ENCODE results near the gene SHC2.
"Not testable (repeated sequence)": the region's sequence is repeated elsewhere in the genome, so short reads cannot be mapped to it uniquely, and the experiment has no call there.

SHC2 gene

GRCh38 chr19:389255-389934, 71.4 kb downstream of the SHC2 start:
- DNase-seq (ENCODE audit: low read depth), result no peak

GRCh38 chr19:388691-389090, 72.1 kb downstream of the SHC2 start:
- no peak for DNase-seq (ENCODE audit: low read depth)

GRCh38 chr19:387777-388176, 73.1 kb downstream of the SHC2 start:
- no peak for DNase-seq (ENCODE audit: low read depth)

GRCh38 chr19:386632-387301, 74.1 kb downstream of the SHC2 start:
- not testable (repeated sequence) for DNase-seq (ENCODE audit: low read depth)

- not testable (repeated sequence) for DNase-seq (ENCODE audit: low read depth)
Measured at GRCh38 chr19:386189-386588, 74.6 kb downstream of the SHC2 start.

- no peak for DNase-seq (ENCODE audit: low read depth)
Measured at GRCh38 chr19:384799-385169, 76.0 kb downstream of the SHC2 start.

GRCh38 chr19:383922-384798, 76.7 kb downstream of the SHC2 start:
- no peak for DNase-seq (ENCODE audit: low read depth)

- no peak for DNase-seq (ENCODE audit: low read depth)
Measured at GRCh38 chr19:383040-383439, 77.8 kb downstream of the SHC2 start.

- DNase-seq (ENCODE audit: low read depth), result not testable (repeated sequence)
Measured at GRCh38 chr19:382578-382977, 78.3 kb downstream of the SHC2 start.

GRCh38 chr19:381901-382300, 78.9 kb downstream of the SHC2 start:
- not testable (repeated sequence) for DNase-seq (ENCODE audit: low read depth)

- not testable (repeated sequence) for DNase-seq (ENCODE audit: low read depth)
Measured at GRCh38 chr19:380618-381219, 80.1 kb downstream of the SHC2 start.

GRCh38 chr19:379796-380195, 81.0 kb downstream of the SHC2 start:
- no peak for DNase-seq (ENCODE audit: low read depth)

- no peak for DNase-seq (ENCODE audit: low read depth)
Measured at GRCh38 chr19:378706-379105, 82.1 kb downstream of the SHC2 start.

- DNase-seq (ENCODE audit: low read depth), result no peak
Measured at GRCh38 chr19:377801-378581, 82.8 kb downstream of the SHC2 start.

GRCh38 chr19:376111-376470, 84.7 kb downstream of the SHC2 start:
- DNase-seq (ENCODE audit: low read depth), result no peak

GRCh38 chr19:375395-376110, 85.3 kb downstream of the SHC2 start:
- DNase-seq (ENCODE audit: low read depth), result no peak

- no peak for DNase-seq (ENCODE audit: low read depth)
Measured at GRCh38 chr19:374886-375235, 86.0 kb downstream of the SHC2 start.

GRCh38 chr19:374183-374885, 86.5 kb downstream of the SHC2 start:
- no peak for DNase-seq (ENCODE audit: low read depth)

- no peak for DNase-seq (ENCODE audit: low read depth)
Measured at GRCh38 chr19:373391-374182, 87.2 kb downstream of the SHC2 start.
